IMR-90 (cell line): Measurements from ENCODE around the gene TMEM95. TPM values are rescaled to one million over a fixed set of nuclear protein-coding genes. Genes with fewer than 3 reads are reported as not detected.

Experiments
- ATAC-seq: fragments of 200-7000 bp; cut with Tn5 transposase; 2 replicates; pipeline ENCODE4 v1.9.1; 2020; ENCODE audit warnings: low read depth, mild to moderate bottlenecking, moderate library complexity
- BruUV-seq: library from RNA; stranded (reverse); fragments of 400-500 nt; replicated peaks from 2 replicates; lab custom pipeline; 2021; lab: Mats Ljungman, UMichigan
- CTCF ChIA-PET: fragments of 300-600 bp; formaldehyde crosslinking; extraction: SDS; loops from one replicate; lab custom pipeline; 2021; ENCODE audit warnings: antibody characterized with exemption; lab: Yijun Ruan, JAX
- POLR2A ChIA-PET: fragments of 300-600 bp; sonication (Branson Sonifier 250); formaldehyde crosslinking; loops from one replicate; lab custom pipeline; 2022; ENCODE audit warnings: antibody characterized with exemption; ENCODE audit not compliant: unreplicated experiment; lab: Charles Lee
- DNase-seq: peaks from one replicate; pipeline ENCODE4 v3.0.0; 2013
- H2AFZ ChIP-seq: replicated peaks from 2 replicates; pipeline ENCODE3; 2013; ENCODE audit warnings: low read length, mild to moderate bottlenecking; ENCODE audit not compliant: poor library complexity
- H2AK5ac ChIP-seq: 2 replicates; pipeline ENCODE4 v1.6.1; 2013; ENCODE audit warnings: low read depth, low read length, inconsistent platforms
- H2AK9ac ChIP-seq: replicated peaks from 2 replicates; pipeline ENCODE3; 2013; ENCODE audit warnings: mild to moderate bottlenecking, low read depth, low read length, moderate library complexity; ENCODE audit not compliant: poor library complexity
- H2BK120ac ChIP-seq: 2 replicates; pipeline ENCODE4 v1.6.1; 2013; ENCODE audit warnings: low read depth, low read length, inconsistent platforms
- H2BK15ac ChIP-seq: 3 replicates; pipeline ENCODE4 v1.6.1; 2013; ENCODE audit warnings: low read depth, low read length, inconsistent platforms
- H2BK20ac ChIP-seq: 2 replicates; pipeline ENCODE4 v1.6.1; 2013; ENCODE audit warnings: low read depth, mild to moderate bottlenecking, inconsistent platforms, low read length, moderate library complexity
- H2BK5ac ChIP-seq: 2 replicates; pipeline ENCODE4 v1.6.1; 2013; ENCODE audit warnings: mild to moderate bottlenecking, low read depth, low read length, inconsistent platforms; ENCODE audit not compliant: poor library complexity, severe bottlenecking
- H3K14ac ChIP-seq: replicated peaks from 2 replicates; pipeline ENCODE4 v1.6.1; 2013; ENCODE audit warnings: low read depth, low read length, inconsistent platforms
- H3K18ac ChIP-seq: 2 replicates; pipeline ENCODE4 v1.6.1; 2013; ENCODE audit warnings: low read depth, low read length, control low read depth
- H3K23ac ChIP-seq: 2 replicates; pipeline ENCODE4 v1.6.1; 2013; ENCODE audit warnings: low read depth, low read length, inconsistent platforms
- H3K27ac ChIP-seq: 2 replicates; pipeline ENCODE4 v1.5.1; 2013; ENCODE audit warnings: mild to moderate bottlenecking, control low read depth, low read length; ENCODE audit not compliant: insufficient read depth
- H3K27me3 ChIP-seq: 2 replicates; pipeline ENCODE4 v1.6.1; 2013; ENCODE audit warnings: low read length; ENCODE audit not compliant: control insufficient read depth, insufficient read depth
- H3K36me3 ChIP-seq: 2 replicates; pipeline ENCODE4 v1.6.1; 2013; ENCODE audit warnings: low read length, mixed read lengths; ENCODE audit not compliant: control insufficient read depth, insufficient read depth
- H3K4ac ChIP-seq: 2 replicates; pipeline ENCODE4 v1.6.1; 2013; ENCODE audit warnings: low read depth, low read length, inconsistent platforms
- H3K4me1 ChIP-seq: 2 replicates; pipeline ENCODE4 v1.6.1; 2013; ENCODE audit warnings: low read length, mixed read lengths; ENCODE audit not compliant: control insufficient read depth, insufficient read depth
- H3K4me2 ChIP-seq: 2 replicates; pipeline ENCODE4 v1.6.1; 2013; ENCODE audit warnings: low read depth, mild to moderate bottlenecking, control low read depth, low read length, moderate library complexity
- H3K4me3 ChIP-seq: 2 replicates; pipeline ENCODE4 v1.5.1; 2013; ENCODE audit warnings: low read depth, mild to moderate bottlenecking, control low read depth, low read length, moderate library complexity; ENCODE audit not compliant: insufficient read depth
- H3K56ac ChIP-seq: 2 replicates; pipeline ENCODE4 v1.6.1; 2013; ENCODE audit warnings: low read length, inconsistent platforms; ENCODE audit not compliant: insufficient read depth; ENCODE audit errors: extremely low read depth
- H3K79me1 ChIP-seq, 2 experiments: 2 replicates each; pipeline ENCODE4 v1.6.1; 2013; ENCODE audit warnings: low read length in 2 of 2, inconsistent platforms in 1 of 2, low read depth in 1 of 2
- H3K9ac ChIP-seq: 2 replicates; pipeline ENCODE4 v1.6.1; 2013; ENCODE audit warnings: low read depth, low read length, control low read depth
- H3K9me1 ChIP-seq: 2 replicates; pipeline ENCODE4 v1.6.1; 2013; ENCODE audit warnings: low read length, inconsistent platforms; ENCODE audit not compliant: insufficient read depth
- H3K9me3 ChIP-seq: 2 replicates; pipeline ENCODE4 v1.6.1; 2013; ENCODE audit warnings: low read length; ENCODE audit not compliant: control insufficient read depth, insufficient read depth
- H4K20me1 ChIP-seq: 2 replicates; pipeline ENCODE4 v1.6.1; 2013; ENCODE audit warnings: low read length, inconsistent platforms; ENCODE audit not compliant: insufficient read depth
- H4K5ac ChIP-seq: 2 replicates; pipeline ENCODE4 v1.6.1; 2013; ENCODE audit warnings: mild to moderate bottlenecking, low read depth, low read length, control low read depth
- H4K8ac ChIP-seq, 2 experiments: 2 replicates each; pipeline ENCODE4 v1.6.1; 2013; ENCODE audit warnings: low read depth in 2 of 2, low read length in 2 of 2, control low read depth in 1 of 2, inconsistent platforms in 1 of 2
- H4K91ac ChIP-seq: 2 replicates; pipeline ENCODE4 v1.6.1; 2013; ENCODE audit warnings: low read depth, low read length, inconsistent platforms; ENCODE audit not compliant: insufficient read depth
- BHLHE40 ChIP-seq: fragments of 150-350 bp; IDR thresholded peaks from 2 replicates; pipeline ENCODE4 v1.6.1; 2016; ENCODE audit warnings: mild to moderate bottlenecking, low read depth, low read length
- CEBPB ChIP-seq: IDR thresholded peaks from 2 replicates; pipeline ENCODE4 v1.6.1; 2012; ENCODE audit warnings: low read depth, low read length, improper control_type of control experiment
- CHD1 ChIP-seq: IDR thresholded peaks from 2 replicates; pipeline ENCODE4 v1.6.1; 2012; ENCODE audit warnings: low read depth, low read length, improper control_type of control experiment
- FOS ChIP-seq: fragments of 150-350 bp; IDR thresholded peaks from 2 replicates; pipeline ENCODE4 v1.6.1; 2016; ENCODE audit warnings: low read depth, low read length
- MAFK ChIP-seq: IDR thresholded peaks from 2 replicates; pipeline ENCODE4 v1.6.1; 2012; ENCODE audit warnings: low read depth, low read length, improper control_type of control experiment
- POLR2A ChIP-seq: IDR thresholded peaks from 2 replicates; pipeline ENCODE4 v1.6.1; 2012; ENCODE audit warnings: mild to moderate bottlenecking, low read depth, low read length
- RAD21 ChIP-seq: IDR thresholded peaks from 2 replicates; pipeline ENCODE4 v1.6.1; 2012; ENCODE audit warnings: low read length, improper control_type of control experiment
- SMC3 ChIP-seq: fragments of 150-350 bp; IDR thresholded peaks from 2 replicates; pipeline ENCODE4 v1.6.1; 2016; ENCODE audit warnings: low read depth, mild to moderate bottlenecking, antibody characterized with exemption, low read length, moderate library complexity
- WGBS, 2 experiments: methylation state at CpG; one replicate each; pipeline versions ENCODE4 v1.1.5 to v1.1.7; 2013; ENCODE audit warnings: missing lambda C conversion rate in 2 of 2; ENCODE audit not compliant: insufficient read length in 1 of 2; ENCODE audit errors: extremely low coverage in 2 of 2; 5-methylcytosine and 5-hydroxymethylcytosine counted together
- dilution Hi-C: fragments of 300-500 bp; cut with HindIII; formaldehyde crosslinking; loops from one replicate; pipeline ENCODE4 v1.14.3; 2018; ENCODE audit warnings: low sequenced_read_pairs; ENCODE audit not compliant: unreplicated experiment
- in situ Hi-C: fragments of 300-500 bp; cut with MboI; formaldehyde crosslinking; loops from 3 replicates; pipeline ENCODE4 v1.14.3; 2019; ENCODE audit warnings: low sequenced_read_pairs, inconsistent platforms, mixed read lengths
- intact Hi-C: fragments of 100-400 bp; cut with micrococcal nuclease; formaldehyde crosslinking; loops from 2 replicates; pipeline ENCODE4 v1.10.0; 2022
- microRNA-seq, 2 experiments: library from miRNA; stranded (forward) in 1 of 2; unstranded in 1 of 2; fragments of 10-50 nt in 1 of 2; fragments of <30 nt in 1 of 2; gene quantifications in 1 of 2; microRNA quantifications in 1 of 2; one replicate each; pipeline versions ENCODE3 to v1.1.0; 2013 to 2020; ENCODE audit not compliant: insufficient read depth in 1 of 2, insufficient read length in 1 of 2, unreplicated experiment in 1 of 2
- polyA plus RNA-seq, 3 experiments: library from polyadenylated mRNA; depleted of rRNA; stranded (reverse); fragments of >200 nt; gene quantifications; 2 replicates each; pipeline ENCODE4 v1.2.3, GENCODE V29; 2012; ENCODE audit warnings: low replicate concordance in 1 of 3
- small RNA-seq, 5 experiments: library from RNA; depleted of rRNA; stranded (forward); fragments of <200 nt; gene quantifications; one replicate each; pipeline ENCODE3, GENCODE V24; 2012
- total RNA-seq: library from RNA; depleted of rRNA; stranded (reverse); fragments of >200 nt; gene quantifications from 2 replicates; pipeline ENCODE4 v1.2.3, GENCODE V29; 2012; rRNA removed

TMEM95 gene
- total and polyA plus RNA-seq, 2 of the 4 experiments (the other 2 are of a cell fraction), result not detected

DNA sequence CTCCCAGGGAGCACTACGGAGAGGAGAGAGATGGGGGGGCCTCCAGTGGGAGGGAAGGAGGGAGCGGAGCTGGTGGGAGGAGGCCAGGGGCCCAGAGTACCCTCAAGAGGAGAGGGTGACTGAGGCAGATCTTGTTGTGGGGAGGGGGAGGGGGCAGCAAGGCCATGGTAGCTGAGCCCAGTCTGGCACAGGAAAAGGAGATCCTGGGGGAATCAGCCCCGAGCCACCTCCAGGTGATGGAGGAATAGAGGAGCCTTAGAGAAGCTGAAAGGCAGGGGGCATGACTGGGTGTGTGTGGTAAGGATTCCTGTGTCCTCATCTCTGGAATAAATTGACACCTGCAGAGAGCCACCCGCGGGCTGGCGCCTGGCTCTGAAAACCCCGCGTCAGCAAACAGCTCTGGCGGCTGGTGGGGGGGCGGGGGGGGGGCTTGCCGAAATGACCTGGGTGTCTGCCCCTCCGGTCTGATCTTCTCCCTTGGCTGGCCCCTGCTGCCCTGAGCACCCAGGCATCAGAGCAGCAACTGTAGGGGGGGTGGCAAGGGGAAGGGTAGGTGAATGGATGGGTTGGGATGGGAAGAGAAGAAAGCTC lies 51.4 kb downstream of the TMEM95 start:
- BruUV-seq, result no TSS peak
- no peak overlapping the region for H3K4ac ChIP-seq
- peaks cover 7% of the 10 kb centered on the region for H4K20me1 ChIP-seq
- WGBS, 2 experiments, result 20% methylated on average over 2 of the region's 12 CpGs; no CpG with 5 or more reads in 1 of the 2 experiments
- ATAC-seq (no peak), DNase-seq (no peak)
- in situ Hi-C loops, result no loop called here
- peaks cover 11 to 50% of the 10 kb centered on the region in 2 experiments for H3K79me1 ChIP-seq
- TF ChIP-seq RAD21, result no peak
- TF ChIP-seq BHLHE40, result no peak
- no peak for TF ChIP-seq CHD1
- TF ChIP-seq MAFK, result peak; percentile 32; the same call in 1 of the 2 replicates
- TF ChIP-seq SMC3, result no peak
- TF ChIP-seq POLR2A, result no peak
- TF ChIP-seq FOS, result no peak
- TF ChIP-seq CEBPB, result no peak
- no peaks in the 10 kb centered on the region for H3K9me3 ChIP-seq
- H2AK5ac ChIP-seq, result peak overlapping the region; percentile 63; the same call in 1 of the 2 replicates
- H3K9ac ChIP-seq, result peak overlapping the region; percentile 82
- 0 out of 2 replicates have a peak, but pooled peaks cover 4% of the 10 kb centered on the region for H3K9me1 ChIP-seq
- CTCF ChIA-PET, result interaction anchor here (1.1 kb wide), 1 partner anchor 30 kb away, joined by 3 read pairs; no protein-coding TSS in a partner anchor
- POLR2A ChIA-PET, result interaction anchor here (0.6 to 0.7 kb wide), 2 partner anchors 14 to 31 kb away, joined by 3 to 8 read pairs; partner anchors contain the start of gene SPEM1
- dilution Hi-C loops, result no loop called here
- H2AK9ac ChIP-seq, result peak overlapping the region; percentile 89
- H3K27me3 ChIP-seq, result no peaks in the 10 kb centered on the region
- no peak overlapping the region for H3K23ac ChIP-seq
- no peak overlapping the region for H4K91ac ChIP-seq
- no peak overlapping the region for H3K18ac ChIP-seq
- H2BK15ac ChIP-seq, result no peak overlapping the region
- H3K27ac ChIP-seq, result 0 out of 2 replicates have a peak overlapping the region, but pooled peaks have one; percentile 6
- peaks cover 9% of the 10 kb centered on the region for H3K4me1 ChIP-seq
- H3K4me3 ChIP-seq, result peak overlapping the region; percentile 94
- peak overlapping the region; percentile 56 for H2AFZ ChIP-seq
- H3K56ac ChIP-seq, result no peak overlapping the region
- no peak overlapping the region for H2BK120ac ChIP-seq
- H4K5ac ChIP-seq, result no peak overlapping the region
- no peak overlapping the region for H3K14ac ChIP-seq
- H3K36me3 ChIP-seq, result peaks cover 26% of the 10 kb centered on the region
- no peak overlapping the region for H2BK20ac ChIP-seq
- H2BK5ac ChIP-seq, result no peak overlapping the region
- intact Hi-C loops, result no loop called here
- peak overlapping the region; percentile 96 for H3K4me2 ChIP-seq
- 0 out of 4 replicates have a peak overlapping the region, but pooled peaks of 1 of the 2 experiments have one; percentile 15 for H4K8ac ChIP-seq

Small RNAs within 50 kb of the gene (microRNA-seq; reads per million reads assigned to microRNA genes)
- not detected for gene AC026954.2 (ENCODE audit: insufficient read depth, insufficient read length)

Small RNAs within 50 kb of the gene (small RNA-seq; reads per million reads assigned to genes)
- 0 to 0.46 (median 0) reads per million in 5 experiments for gene AC026954.2

Other genes starting within 250 kb of the TMEM95 start
Only the 30 nearest of the 36 such genes appear.
- gene ASGR1, start 175.8 kb upstream of the TMEM95 start, total RNA-seq, result 1.3 and 1.9 TPM in 2 replicates
- 3.8 and 4.2 TPM in 2 replicates for gene ASGR1, start 175.8 kb upstream of the TMEM95 start, polyA plus RNA-seq (2012; rRNA removed)
- gene DLG4, start 135.3 kb upstream of the TMEM95 start, total RNA-seq, result 8.1 and 8.2 TPM in 2 replicates
- gene DLG4, start 135.3 kb upstream of the TMEM95 start, polyA plus RNA-seq (2012; rRNA removed), result 28.5 and 30.5 TPM in 2 replicates
- gene ACADVL, start 135.2 kb upstream of the TMEM95 start, total RNA-seq, result 129 and 139 TPM in 2 replicates
- 752 and 844 TPM in 2 replicates for gene ACADVL, start 135.2 kb upstream of the TMEM95 start, polyA plus RNA-seq (2012; rRNA removed)
- 20.3 and 21.3 TPM in 2 replicates for gene DVL2, start 120.6 kb upstream of the TMEM95 start, total RNA-seq
- 10.5 and 11.8 TPM in 2 replicates for gene DVL2, start 120.6 kb upstream of the TMEM95 start, polyA plus RNA-seq (2012; rRNA removed)
- gene PHF23, start 115.7 kb upstream of the TMEM95 start, total RNA-seq, result 44.8 and 45.5 TPM in 2 replicates
- 54.4 and 58.5 TPM in 2 replicates for gene PHF23, start 115.7 kb upstream of the TMEM95 start, polyA plus RNA-seq (2012; rRNA removed)
- 70.8 and 77.8 TPM in 2 replicates for gene GABARAP, start 112.7 kb upstream of the TMEM95 start, total RNA-seq
- 702 and 780 TPM in 2 replicates for gene GABARAP, start 112.7 kb upstream of the TMEM95 start, polyA plus RNA-seq (2012; rRNA removed)
- 18.3 and 23.8 TPM in 2 replicates for gene CTDNEP1, start 103.4 kb upstream of the TMEM95 start, total RNA-seq
- 132 TPM in 2 replicates for gene CTDNEP1, start 103.4 kb upstream of the TMEM95 start, polyA plus RNA-seq (2012; rRNA removed)
- 46.6 and 48.0 TPM in 2 replicates for gene ELP5, start 102.9 kb upstream of the TMEM95 start, total RNA-seq
- gene ELP5, start 102.9 kb upstream of the TMEM95 start, polyA plus RNA-seq (2012; rRNA removed), result 38.6 and 39.3 TPM in 2 replicates
- 0.56 and 1.4 TPM in 2 replicates for gene CLDN7, start 92.7 kb upstream of the TMEM95 start, total RNA-seq
- gene CLDN7, start 92.7 kb upstream of the TMEM95 start, polyA plus RNA-seq (2012; rRNA removed), result 1.4 and 2.8 TPM in 2 replicates
- gene SLC2A4, start 73.4 kb upstream of the TMEM95 start, total RNA-seq, result under 0.01 TPM in 1 of 2 replicates, not detected in the other
- gene SLC2A4, start 73.4 kb upstream of the TMEM95 start, polyA plus RNA-seq (2012; rRNA removed), result 0.07 TPM in 2 replicates
- not detected in 2 replicates for gene YBX2, start 60.5 kb upstream of the TMEM95 start, total RNA-seq
- 0.17 TPM in 1 of 2 replicates, not detected in the other for gene YBX2, start 60.5 kb upstream of the TMEM95 start, polyA plus RNA-seq (2012; rRNA removed)
- gene EIF5A, start 47.5 kb upstream of the TMEM95 start, total RNA-seq, result 718 and 883 TPM in 2 replicates
- 660 and 782 TPM in 2 replicates for gene EIF5A, start 47.5 kb upstream of the TMEM95 start, polyA plus RNA-seq (2012; rRNA removed)
- 36.2 and 37.5 TPM in 2 replicates for gene GPS2, start 39.8 kb upstream of the TMEM95 start, total RNA-seq
- 47.5 and 50.9 TPM in 2 replicates for gene GPS2, start 39.8 kb upstream of the TMEM95 start, polyA plus RNA-seq (2012; rRNA removed)
- gene NEURL4, start 25.8 kb upstream of the TMEM95 start, total RNA-seq, result 8.4 and 9.2 TPM in 2 replicates
- gene NEURL4, start 25.8 kb upstream of the TMEM95 start, polyA plus RNA-seq (2012; rRNA removed), result 23.3 and 26.3 TPM in 2 replicates
- gene ACAP1, start 18.6 kb upstream of the TMEM95 start, total RNA-seq, result under 0.01 and 0.83 TPM in 2 replicates
- 2.1 and 2.3 TPM in 2 replicates for gene ACAP1, start 18.6 kb upstream of the TMEM95 start, polyA plus RNA-seq (2012; rRNA removed)
- gene KCTD11, start 3.0 kb upstream of the TMEM95 start, total RNA-seq, result 10.6 and 10.8 TPM in 2 replicates
- 14.4 and 16.4 TPM in 2 replicates for gene KCTD11, start 3.0 kb upstream of the TMEM95 start, polyA plus RNA-seq (2012; rRNA removed)
- gene TNK1, start 25.9 kb downstream of the TMEM95 start, total RNA-seq, result under 0.01 and 0.54 TPM in 2 replicates
- gene TNK1, start 25.9 kb downstream of the TMEM95 start, polyA plus RNA-seq (2012; rRNA removed), result 0.44 and 0.55 TPM in 2 replicates
- gene PLSCR3, start 39.4 kb downstream of the TMEM95 start, total RNA-seq, result 6.1 and 6.4 TPM in 2 replicates
- gene PLSCR3, start 39.4 kb downstream of the TMEM95 start, polyA plus RNA-seq (2012; rRNA removed), result 116 and 131 TPM in 2 replicates
- gene TMEM256, start 48.9 kb downstream of the TMEM95 start, total RNA-seq, result 35.3 and 38.4 TPM in 2 replicates
- gene TMEM256, start 48.9 kb downstream of the TMEM95 start, polyA plus RNA-seq (2012; rRNA removed), result 174 and 252 TPM in 2 replicates
- 1.7 and 1.8 TPM in 2 replicates for gene NLGN2, start 52.7 kb downstream of the TMEM95 start, total RNA-seq
- gene NLGN2, start 52.7 kb downstream of the TMEM95 start, polyA plus RNA-seq (2012; rRNA removed), result 36.7 and 38.1 TPM in 2 replicates
- not detected in 2 replicates for gene SPEM1, start 65.2 kb downstream of the TMEM95 start, total RNA-seq
- not detected in 2 replicates for gene SPEM1, start 65.2 kb downstream of the TMEM95 start, polyA plus RNA-seq (2012; rRNA removed)
- gene SPEM2, start 70.5 kb downstream of the TMEM95 start, total RNA-seq, result not detected in 2 replicates
- not detected in 2 replicates for gene SPEM2, start 70.5 kb downstream of the TMEM95 start, polyA plus RNA-seq (2012; rRNA removed)
- gene SPEM3, start 73.7 kb downstream of the TMEM95 start, total RNA-seq, result not detected in 2 replicates
- gene SPEM3, start 73.7 kb downstream of the TMEM95 start, polyA plus RNA-seq (2012; rRNA removed), result not detected in 2 replicates
- 1.1 and 1.4 TPM in 2 replicates for gene TMEM102, start 80.3 kb downstream of the TMEM95 start, total RNA-seq
- 2.2 and 2.3 TPM in 2 replicates for gene TMEM102, start 80.3 kb downstream of the TMEM95 start, polyA plus RNA-seq (2012; rRNA removed)
- gene FGF11, start 84.4 kb downstream of the TMEM95 start, total RNA-seq, result 0.18 and 0.28 TPM in 2 replicates
- gene FGF11, start 84.4 kb downstream of the TMEM95 start, polyA plus RNA-seq (2012; rRNA removed), result 0.99 and 1.1 TPM in 2 replicates
- gene CHRNB1, start 89.9 kb downstream of the TMEM95 start, total RNA-seq, result 4.2 and 4.3 TPM in 2 replicates
- gene CHRNB1, start 89.9 kb downstream of the TMEM95 start, polyA plus RNA-seq (2012; rRNA removed), result 6.0 and 6.4 TPM in 2 replicates
- gene ZBTB4, start 124.5 kb downstream of the TMEM95 start, total RNA-seq, result 6.3 and 8.3 TPM in 2 replicates
- gene ZBTB4, start 124.5 kb downstream of the TMEM95 start, polyA plus RNA-seq (2012; rRNA removed), result 20.1 and 20.3 TPM in 2 replicates
- gene SLC35G6, start 126.3 kb downstream of the TMEM95 start, total RNA-seq, result not detected in 2 replicates
- not detected in 2 replicates for gene SLC35G6, start 126.3 kb downstream of the TMEM95 start, polyA plus RNA-seq (2012; rRNA removed)
- 56.4 and 56.6 TPM in 2 replicates for gene POLR2A, start 129.2 kb downstream of the TMEM95 start, total RNA-seq
- gene POLR2A, start 129.2 kb downstream of the TMEM95 start, polyA plus RNA-seq (2012; rRNA removed), result 38.4 and 54.0 TPM in 2 replicates
- gene TNFSF12, start 193.9 kb downstream of the TMEM95 start, total RNA-seq, result 2.7 and 3.6 TPM in 2 replicates
- 22.0 and 23.1 TPM in 2 replicates for gene TNFSF12, start 193.9 kb downstream of the TMEM95 start, polyA plus RNA-seq (2012; rRNA removed)